ENCODE results near the gene TRIM65. TPM values are rescaled to one million over a fixed set of nuclear protein-coding genes. Genes with fewer than 3 reads are reported as not detected.
A peak's percentile ranks its signal among the peaks of the same experiment; 100 is the strongest.

The TRIM65 gene
- total and polyA plus RNA-seq, 2 of the 13 experiments (the other 11 are each of a cell fraction or from before 2014, with no cell fraction given) = 10.3 to 22.4 TPM

DNA sequence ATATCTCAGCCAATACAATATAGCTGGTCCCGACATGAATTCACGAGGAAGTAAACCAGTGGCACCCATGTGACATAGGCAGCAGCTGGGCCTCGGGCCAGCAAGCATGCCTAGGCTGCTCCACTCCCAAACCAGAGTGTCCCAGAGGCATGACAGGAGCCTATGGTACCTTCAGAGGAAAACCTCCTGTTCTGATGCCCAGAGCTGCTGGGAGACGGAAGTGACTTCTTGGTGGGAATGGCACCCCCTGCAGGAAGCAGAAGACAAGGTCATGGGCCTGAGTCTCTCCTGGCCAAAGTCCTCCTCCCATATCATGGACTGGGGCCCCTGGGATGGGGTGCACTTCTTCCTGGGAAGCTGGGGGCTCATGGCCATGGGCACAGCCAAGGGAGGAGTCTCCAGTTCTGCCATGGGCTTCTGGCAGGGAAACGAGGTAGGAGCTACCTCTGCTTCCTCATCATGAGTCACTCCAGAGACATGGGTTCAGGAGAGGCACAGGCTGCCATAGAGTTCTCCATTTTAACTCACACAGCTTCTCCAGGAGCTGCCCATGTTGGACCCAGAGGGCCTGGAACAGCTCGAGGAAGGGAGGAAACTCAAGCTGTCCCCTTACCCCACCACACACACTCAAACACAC, 30.7 kb upstream of the TRIM65 start:
- peak; percentile 63 for ATAC-seq
- in situ Hi-C loops (cut with HindIII; ENCODE audit: extremely low pct_ligation_motif_present, low pct_unique_long_range_greater_than_20kb) = no loop called here
- DNase-seq (ENCODE audit: low spot score) = peak; percentile 52
- Histone ChIP-seq H3K4me1 (ENCODE audit: insufficient read depth, low read length) (peaks cover 35% of the 10 kb centered on the region), H3K9ac (ENCODE audit: insufficient read depth, low read depth, low read length) (no peak overlapping the region), H3K9me3 (ENCODE audit: low read length) (no peaks in the 10 kb centered on the region), H4K20me1 (ENCODE audit: insufficient read depth, low read length) (no peaks in the 10 kb centered on the region), H3K27ac (ENCODE audit: extremely low read length, insufficient read depth, low read length) (no peak overlapping the region), H3K36me3 (replicated peaks in 1 of 2; ENCODE audit: control insufficient read depth in 1 of 2, insufficient read depth in 2 of 2, low read length in 2 of 2) (no peaks in the 10 kb centered on the region), H3K79me2 (ENCODE audit: insufficient read depth, low read length) (no peaks in the 10 kb centered on the region), H2AFZ (ENCODE audit: low read length) (no peak overlapping the region), H3K4me2 (ENCODE audit: low read depth, low read length) (peak overlapping the region; percentile 30; the same call in 1 of the 2 replicates), H3K27me3 (ENCODE audit: control insufficient read depth in 1 of 2, insufficient read depth in 2 of 2, low read length in 2 of 2) (no peaks in the 10 kb centered on the region), H3K4me3 (replicated peaks in 1 of 3; ENCODE audit: insufficient read depth in 1 of 3, low read depth in 2 of 3, low read length in 3 of 3) (no peak overlapping the region)
- intact Hi-C loops (cut with micrococcal nuclease; ENCODE audit: unreplicated experiment) = loop anchor here (1.0 kb wide), 1 partner anchor 22 kb away; no protein-coding TSS in a partner anchor
- BruUV-seq (replicated peaks) = no TSS peak
- FAIRE-seq = peak; percentile 79
- 82% methylated on average over 4 of the region's 6 CpGs for WGBS (ENCODE audit: low lambda C conversion rate)
- ChIA-PET CTCF (ENCODE audit: low intra/inter-chr PET ratio, low total read pairs) (interaction anchor here (1.7 kb wide), 1 partner anchor 22 kb away, joined by 15 read pairs; the partner anchor contains the start of gene MRPL38), POLR2A (interaction anchor here (0.8 to 3.7 kb wide), 7 partner anchors 10 to 147 kb away, joined by 4 to 21 read pairs (median 5); partner anchors contain the start of genes FBF1 and MRPL38)
- TF ChIP-seq ZNF318 (CRISPR knock-in tag; IDR thresholded peaks at IDR 0.05) (0 out of 2 replicates have a peak, but pooled peaks have one; percentile 80), NCOA1 (CRISPR knock-in tag; IDR thresholded peaks at IDR 0.05) (no peak), DZIP1 (CRISPR knock-in tag; IDR thresholded peaks at IDR 0.05) (no peak), DNMT3B (CRISPR knock-in tag; conservative IDR thresholded peaks at IDR 0.05) (no peak), ZNF781 (CRISPR knock-in tag; IDR thresholded peaks at IDR 0.05; ENCODE audit: borderline replicate concordance, not compliant biosample characterization) (no peak), FOXO1 (CRISPR knock-in tag; IDR thresholded peaks at IDR 0.05) (no peak), PAF1 (CRISPR knock-in tag; IDR thresholded peaks at IDR 0.05) (no peak), RAD21 (CRISPR knock-in tag; IDR thresholded peaks at IDR 0.05) (peak; percentile 51), RFXAP (CRISPR knock-in tag; IDR thresholded peaks at IDR 0.05; ENCODE audit: borderline replicate concordance) (no peak), ZKSCAN8 (CRISPR knock-in tag; IDR thresholded peaks at IDR 0.05; ENCODE audit: borderline replicate concordance) (no peak), ZNF589 (CRISPR knock-in tag; conservative IDR thresholded peaks at IDR 0.05) (no peak)
- TF ChIP-seq, protein P1, sequence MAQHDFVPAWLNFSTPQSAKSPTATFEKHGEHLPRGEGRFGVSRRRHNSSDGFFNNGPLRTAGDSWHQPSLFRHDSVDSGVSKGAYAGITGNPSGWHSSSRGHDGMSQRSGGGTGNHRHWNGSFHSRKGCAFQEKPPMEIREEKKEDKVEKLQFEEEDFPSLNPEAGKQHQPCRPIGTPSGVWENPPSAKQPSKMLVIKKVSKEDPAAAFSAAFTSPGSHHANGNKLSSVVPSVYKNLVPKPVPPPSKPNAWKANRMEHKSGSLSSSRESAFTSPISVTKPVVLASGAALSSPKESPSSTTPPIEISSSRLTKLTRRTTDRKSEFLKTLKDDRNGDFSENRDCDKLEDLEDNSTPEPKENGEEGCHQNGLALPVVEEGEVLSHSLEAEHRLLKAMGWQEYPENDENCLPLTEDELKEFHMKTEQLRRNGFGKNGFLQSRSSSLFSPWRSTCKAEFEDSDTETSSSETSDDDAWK (CRISPR knock-in tag; IDR thresholded peaks at IDR 0.05) = no peak

All from HepG2 (cell line).